GM18519 (cell line): ENCODE data around the gene LHFPL2.

Experiments used
- ATAC-seq: cut with Tn5 transposase; IDR thresholded peaks from one replicate; pipeline ENCODE4 v1.9.1; 2021; ENCODE audit warnings: mild to moderate bottlenecking, moderate library complexity; ENCODE audit not compliant: unreplicated experiment, low FRiP score

LHFPL2 gene

GRCh38 chr5:78533356-78533755 is 115.2 kb downstream of the LHFPL2 start:
- no peak for ATAC-seq

- ATAC-seq = no peak
These were observed 118.1 kb downstream of the LHFPL2 start for GRCh38 chr5:78530342-78531096.

GRCh38 chr5:78527925-78528324 is 120.6 kb downstream of the LHFPL2 start:
- no peak for ATAC-seq

GRCh38 chr5:78527054-78527859 is 121.3 kb downstream of the LHFPL2 start:
- ATAC-seq = no peak

- peak; percentile 45 for ATAC-seq
These were observed 122.5 kb downstream of the LHFPL2 start for GRCh38 chr5:78526049-78526525.

GRCh38 chr5:78523314-78524193 is 125.0 kb downstream of the LHFPL2 start:
- ATAC-seq = no peak

GRCh38 chr5:78522476-78523260 is 125.9 kb downstream of the LHFPL2 start:
- no peak for ATAC-seq

GRCh38 chr5:78521455-78521854 is 127.1 kb downstream of the LHFPL2 start:
- ATAC-seq = no peak

- no peak for ATAC-seq
These were observed 129.2 kb downstream of the LHFPL2 start for GRCh38 chr5:78519198-78519941.

GRCh38 chr5:78518365-78519197 is 130.0 kb downstream of the LHFPL2 start:
- no peak for ATAC-seq

- no peak for ATAC-seq
These were observed 132.9 kb downstream of the LHFPL2 start for GRCh38 chr5:78515670-78516069.

GRCh38 chr5:78514427-78515330 is 133.9 kb downstream of the LHFPL2 start:
- ATAC-seq = no peak

- ATAC-seq = no peak
These were observed 135.1 kb downstream of the LHFPL2 start for GRCh38 chr5:78513441-78513840.

GRCh38 chr5:78512435-78512834 is 136.1 kb downstream of the LHFPL2 start:
- no peak for ATAC-seq

GRCh38 chr5:78511121-78511906 is 137.3 kb downstream of the LHFPL2 start:
- no peak for ATAC-seq

- ATAC-seq = peak; percentile 53
These were observed 138.4 kb downstream of the LHFPL2 start for GRCh38 chr5:78509884-78510769.
